ENCODE results near the gene ETV2. TPM values are rescaled to one million over a fixed set of nuclear protein-coding genes. Genes with fewer than 3 reads are reported as not detected.

The ETV2 gene
- polyA plus RNA-seq, 1 donor from 2014 or later: 0.58 TPM

DNA sequence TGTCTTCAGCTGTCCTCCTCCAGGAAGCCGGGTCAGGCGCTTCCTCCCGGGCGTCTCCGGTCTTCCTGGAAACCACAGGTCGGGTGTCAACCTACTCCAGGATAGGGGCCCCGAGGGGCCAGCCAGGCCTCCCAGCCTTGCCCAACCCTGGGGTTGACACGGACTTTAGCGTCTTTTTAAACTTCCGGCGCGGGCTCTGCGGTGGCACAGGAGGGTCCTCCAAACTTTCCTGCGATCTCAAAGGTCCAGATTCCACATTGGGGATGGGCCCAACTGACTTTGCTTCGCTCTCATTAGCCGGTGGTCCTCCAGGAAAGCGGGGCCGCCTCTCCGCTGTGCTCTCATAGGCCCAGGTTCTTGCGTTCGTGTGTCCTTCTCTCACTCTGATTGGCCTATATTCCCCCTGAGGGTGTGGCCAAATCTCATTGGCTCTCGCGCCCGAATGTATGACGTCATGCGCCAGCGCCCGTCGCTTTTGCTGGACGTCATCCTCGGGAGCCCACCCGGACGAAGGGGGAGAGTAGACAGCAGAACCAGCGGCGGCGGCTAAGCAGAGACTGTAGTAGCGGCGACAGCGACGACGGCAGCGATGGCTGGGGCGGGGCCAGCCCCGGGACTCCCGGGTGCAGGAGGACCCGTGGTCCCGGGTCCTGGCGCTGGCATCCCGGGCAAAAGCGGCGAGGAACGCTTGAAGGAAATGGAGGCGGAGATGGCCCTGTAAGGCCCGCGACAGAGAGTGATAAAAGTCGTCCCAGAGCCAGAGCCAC, 12.8 kb upstream of the ETV2 start, which contains the start of gene RBM42:
TSS of gene RBM42 (plus strand) at position 472 of the 767 bp plus-strand sequence. CDS start at position 590, 118 bp downstream.
- Histone ChIP-seq H3K36me3 (ENCODE audit: insufficient read depth, low read length) (no peaks in the 10 kb centered on the region), H2AFZ (ENCODE audit: low read depth, low read length) (peak within 1 kb of the TSS; percentile 78), H3K9me2 (ENCODE audit: insufficient read depth, low read length) (no peaks in the 10 kb centered on the region), H3K9me3 (ENCODE audit: low read length) (no peaks in the 10 kb centered on the region), H3K27ac (ENCODE audit: low read length) (peak within 1 kb of the TSS; percentile 77), H4K20me1 (ENCODE audit: insufficient read depth) (no peaks in the 10 kb centered on the region), H3K27me3 (ENCODE audit: insufficient read depth, low read depth, low read length) (no peaks in the 10 kb centered on the region), H3K4me2 (ENCODE audit: low read length) (peak within 1 kb of the TSS; percentile 98), H3F3A (ENCODE audit: insufficient read depth, low read length, poor library complexity, severe bottlenecking) (no peaks in the 10 kb centered on the region), H3K9ac (ENCODE audit: low read length) (peak within 1 kb of the TSS; percentile 92), H3K79me2 (replicated peaks; ENCODE audit: insufficient read depth, low read length) (peaks cover 8% of the 10 kb centered on the region), H3K4me3 (ENCODE audit: low read length) (peak within 1 kb of the TSS; percentile 98)
- peak; percentile 52 for TF ChIP-seq SMC3 (conservative IDR thresholded peaks at IDR 0.05; ENCODE audit: poor library complexity)
- TF ChIP-seq RAD21 (conservative IDR thresholded peaks at IDR 0.05): peak; percentile 35
- TF ChIP-seq REST (IDR thresholded peaks at IDR 0.05; ENCODE audit: borderline replicate concordance): no peak
- no peak for TF ChIP-seq EZH2 (IDR thresholded peaks at IDR 0.05; ENCODE audit: borderline replicate concordance, insufficient read depth, low read length, poor library complexity, severe bottlenecking)
- TF ChIP-seq POLR2AphosphoS5 (IDR thresholded peaks at IDR 0.05): peak; percentile 88
- peak; percentile 70 for TF ChIP-seq MXI1 (conservative IDR thresholded peaks at IDR 0.05; ENCODE audit: poor library complexity, severe bottlenecking)
- peak; percentile 33 for TF ChIP-seq CTCF (IDR thresholded peaks at IDR 0.05; ENCODE audit: poor library complexity, severe bottlenecking)
- TF ChIP-seq EP300 (conservative IDR thresholded peaks at IDR 0.05; ENCODE audit: poor library complexity, severe bottlenecking): peak; percentile 65
- no peak for TF ChIP-seq TAF1 (IDR thresholded peaks at IDR 0.05; ENCODE audit: low read depth)

- Histone ChIP-seq H3K27me3 (ENCODE audit: insufficient read depth, low read depth, low read length) (no peaks in the 10 kb centered on the region), H3K79me2 (replicated peaks; ENCODE audit: insufficient read depth, low read length) (peaks cover 8% of the 10 kb centered on the region), H3F3A (ENCODE audit: insufficient read depth, low read length, poor library complexity, severe bottlenecking) (no peaks in the 10 kb centered on the region), H3K27ac (ENCODE audit: low read length) (peak overlapping the region; percentile 77), H3K9ac (ENCODE audit: low read length) (peak overlapping the region; percentile 92), H3K9me3 (ENCODE audit: low read length) (no peaks in the 10 kb centered on the region), H3K4me2 (ENCODE audit: low read length) (peak overlapping the region; percentile 98), H4K20me1 (ENCODE audit: insufficient read depth) (no peaks in the 10 kb centered on the region), H3K9me2 (ENCODE audit: insufficient read depth, low read length) (no peaks in the 10 kb centered on the region), H2AFZ (ENCODE audit: low read depth, low read length) (peak overlapping the region; percentile 43), H3K36me3 (ENCODE audit: insufficient read depth, low read length) (no peaks in the 10 kb centered on the region), H3K4me3 (ENCODE audit: low read length) (peak overlapping the region; percentile 98)
- no peak for TF ChIP-seq REST (IDR thresholded peaks at IDR 0.05; ENCODE audit: borderline replicate concordance)
- no peak for TF ChIP-seq CTCF (IDR thresholded peaks at IDR 0.05; ENCODE audit: poor library complexity, severe bottlenecking)
- TF ChIP-seq TAF1 (IDR thresholded peaks at IDR 0.05; ENCODE audit: low read depth): no peak
- no peak for TF ChIP-seq SMC3 (conservative IDR thresholded peaks at IDR 0.05; ENCODE audit: poor library complexity)
- TF ChIP-seq POLR2AphosphoS5 (IDR thresholded peaks at IDR 0.05): no peak
- TF ChIP-seq MXI1 (conservative IDR thresholded peaks at IDR 0.05; ENCODE audit: poor library complexity, severe bottlenecking): no peak
- no peak for TF ChIP-seq RAD21 (conservative IDR thresholded peaks at IDR 0.05)
- TF ChIP-seq EZH2 (IDR thresholded peaks at IDR 0.05; ENCODE audit: borderline replicate concordance, insufficient read depth, low read length, poor library complexity, severe bottlenecking): no peak
- no peak for TF ChIP-seq EP300 (conservative IDR thresholded peaks at IDR 0.05; ENCODE audit: poor library complexity, severe bottlenecking)
Measured at GRCh38 chr19:35629332-35629633, 12.3 kb upstream of the ETV2 start.
